ENCODE results near the gene CORO1C.

- no peak for TF ChIP-seq EZH2 (IDR thresholded peaks at IDR 0.05; ENCODE audit: borderline replicate concordance, low read depth, low read length, severe bottlenecking)
- TF ChIP-seq POLR2AphosphoS5 (IDR thresholded peaks at IDR 0.05; ENCODE audit: insufficient read depth, low read depth, low read length): no peak
- TF ChIP-seq CTCF (IDR thresholded peaks at IDR 0.05; ENCODE audit: extremely low read depth in 1 of 2, insufficient read depth in 1 of 2, low read depth in 1 of 2, low read length in 2 of 2): no peak
- no peak for TF ChIP-seq MYC (IDR thresholded peaks at IDR 0.05; ENCODE audit: low read depth, low read length)
- TF ChIP-seq POLR2A (IDR thresholded peaks at IDR 0.05; ENCODE audit: low read depth, low read length): no peak
- no peak for TF ChIP-seq GATA2 (IDR thresholded peaks at IDR 0.05; ENCODE audit: insufficient read depth, insufficient read length, low read depth, low read length)
- TF ChIP-seq FOS (IDR thresholded peaks at IDR 0.05; ENCODE audit: borderline replicate concordance, insufficient read depth, low read length): no peak
- no peak for TF ChIP-seq MAX (IDR thresholded peaks at IDR 0.05; ENCODE audit: insufficient read depth, insufficient read length)
- no peak for TF ChIP-seq JUN (IDR thresholded peaks at IDR 0.05; ENCODE audit: borderline replicate concordance, insufficient read depth, insufficient read length, low read depth)
Measured at GRCh38 chr12:108645686-108646599, 85.4 kb downstream of the CORO1C start.

All from endothelial cell of umbilical vein (primary cell).